Adrenal gland (tissue), 12 donors: ENCODE measurements around the gene DUS3L. TPM values are rescaled to one million over a fixed set of nuclear protein-coding genes. Genes with fewer than 3 reads are reported as not detected.

Experiments
- DNase-seq, 7 donors: peaks; one replicate each; pipeline ENCODE4 v3.0.0-alpha.2; 2019 to 2020
- H3K27ac ChIP-seq, 5 donors: fragments of 200-600 bp; sonication (generic) in 4 of 5; 1 replicate in 3 of 5; 2 replicates in 2 of 5; pipeline versions ENCODE4 v1.5.1 to v1.8.0; 2016 to 2020; ENCODE audit warnings: mild to moderate bottlenecking in 1 of 5
- H3K27me3 ChIP-seq: fragments of 200-600 bp; 2 replicates; pipeline ENCODE4 v1.8.0; 2021
- H3K36me3 ChIP-seq, 2 donors: fragments of 200-600 bp; replicated peaks in 1 of 2; 1 replicate in 1 of 2; 2 replicates in 1 of 2; pipeline versions ENCODE4 v1.5.1 to v1.8.0; 2018 to 2022
- H3K4me1 ChIP-seq, 2 donors: fragments of 200-600 bp; replicated peaks in 1 of 2; 1 replicate in 1 of 2; 2 replicates in 1 of 2; pipeline versions ENCODE4 v1.5.1 to v1.8.0; 2018 to 2021
- H3K4me3 ChIP-seq, 4 donors: fragments of 200-600 bp; sonication (generic) in 3 of 4; one replicate each; pipeline ENCODE4 v1.5.1; 2016 to 2018
- H3K9me3 ChIP-seq, 3 donors: fragments of 200-600 bp; sonication (generic) in 1 of 3; replicated peaks in 1 of 3; 1 replicate in 2 of 3; 2 replicates in 1 of 3; pipeline versions ENCODE4 v1.5.1 to v1.8.0; 2016 to 2021
- CTCF ChIP-seq, 6 experiments: fragments of 450-650 bp in 4 of 6; fragments of 200-600 bp in 2 of 6; sonication (generic) in 1 of 6; IDR thresholded peaks; 1 replicate in 5 of 6; 2 replicates in 1 of 6; pipeline versions ENCODE4 v1.5.1 to v1.8.0; 2016 to 2021; ENCODE audit warnings: antibody characterized with exemption in 6 of 6, mild to moderate bottlenecking in 2 of 6, moderate library complexity in 1 of 6
- POLR2A ChIP-seq, 2 donors: fragments of 450-650 bp; IDR thresholded peaks; one replicate each; pipeline ENCODE4 v1.6.1; 2017; ENCODE audit warnings: antibody characterized with exemption in 2 of 2, mild to moderate bottlenecking in 2 of 2, moderate library complexity in 1 of 2
- WGBS, 4 donors: extraction: QIAGEN DNeasy Blood & Tissue Kit in 2 of 4; methylation state at CpG; one replicate each; pipeline versions ENCODE4 v1.1.5 to v1.1.7; 2013 to 2017; 5-methylcytosine and 5-hydroxymethylcytosine counted together
- intact Hi-C, 2 donors: fragments of 100-400 bp; cut with DNase I; formaldehyde crosslinking; loops; one replicate each; pipeline versions ENCODE4 v1.14.1 to v1.15.0; 2022 to 2023
- polyA plus RNA-seq, 3 donors: library from polyadenylated mRNA; stranded (reverse); fragments of 200-250 nt in 2 of 3; fragments of 350-450 nt in 1 of 3; fragmentation: Illumina TruSeq in 1 of 3; extraction: RNeasy Lipid Tissue Mini Kit (QIAGEN cat#74804) in 1 of 3; gene quantifications; one replicate each; pipeline ENCODE4 v1.2.3, GENCODE V29; 2013 to 2014
- total RNA-seq, 9 donors: library from RNA; depleted of rRNA in 4 of 9; stranded (reverse); fragments of >200 nt in 4 of 9; fragments of 120-200 nt in 1 of 9; fragmentation: NEBNext Ultra II Directional in 1 of 9; extraction: Animal tissue kit (Norgen Biotek cat#: 25700) in 1 of 9; gene quantifications; one replicate each; pipeline versions ENCODE4 v1.1.0 to v1.2.4, GENCODE V29; 2013 to 2023
- donor health status: healthy with polysubstance abuse.
- donor health status: Bipolar disorder and iron deficiency.
- donor health status: DM: yes; HTN: yes; CAD: no.
- donor health status: DM: no; HTN: no; CAD: no.
- donor health status: DM: no; HTN: no; CAD: no.
- donor health status: DM: yes; HTN: yes; CAD: no.

Gene DUS3L
- total and polyA plus RNA-seq, 12 donors: 10.9 to 142 (median 31.5) TPM

GRCh38 chr19:5795382-5795919 lies 4.5 kb upstream of the DUS3L start:
- DNase-seq: no peak
- H3K27me3 ChIP-seq: no peaks in the 10 kb centered on the region
- no peak for TF ChIP-seq POLR2A (IDR thresholded peaks at IDR 0.05)
- no peak for TF ChIP-seq CTCF (IDR thresholded peaks at IDR 0.05)
- H3K4me1 ChIP-seq: peaks cover 15 to 17% of the 10 kb centered on the region in 2 donors
- WGBS, 4 donors: 83 to 88% (median 88%) methylated on average over 7 of the region's 7 CpGs
- H3K27ac ChIP-seq: no peak overlapping the region
- H3K36me3 ChIP-seq: no peaks in the 10 kb centered on the region
- H3K9me3 ChIP-seq: no peaks in the 10 kb centered on the region
- intact Hi-C loops: no loop called here
- no peak overlapping the region for H3K4me3 ChIP-seq

- H3K4me3 ChIP-seq: no peak overlapping the region
- H3K4me1 ChIP-seq: peaks cover 6 to 8% of the 10 kb centered on the region in 2 donors
- TF ChIP-seq POLR2A (IDR thresholded peaks at IDR 0.05) (no peak), CTCF (IDR thresholded peaks at IDR 0.05) (no peak)
- no peaks in the 10 kb centered on the region for H3K9me3 ChIP-seq
- H3K27me3 ChIP-seq: no peaks in the 10 kb centered on the region
- no peak overlapping the region for H3K27ac ChIP-seq
- intact Hi-C loops: no loop called here
- DNase-seq: no peak
- WGBS, 4 donors: 87 to 98% (median 96%) methylated on average over 3 of the region's 3 CpGs
- H3K36me3 ChIP-seq: peaks cover 0 to 19% of the 10 kb centered on the region in 2 donors
Observed at GRCh38 chr19:5793188-5793587, 2.2 kb upstream of the DUS3L start.

- no peak for DNase-seq
- H3K36me3 ChIP-seq: peaks cover 0 to 28% of the 10 kb centered on the region in 2 donors
- 92 to 95% (median 95%) methylated on average over 18 of the region's 18 CpGs for WGBS, 4 donors
- H3K27me3 ChIP-seq: no peaks in the 10 kb centered on the region
- no peak overlapping the region for H3K27ac ChIP-seq
- H3K4me1 ChIP-seq: peaks cover 6 to 8% of the 10 kb centered on the region in 2 donors
- no peaks in the 10 kb centered on the region for H3K9me3 ChIP-seq
- intact Hi-C loops: no loop called here
- TF ChIP-seq CTCF (IDR thresholded peaks at IDR 0.05): no peak
- TF ChIP-seq POLR2A (IDR thresholded peaks at IDR 0.05): no peak
- no peak overlapping the region for H3K4me3 ChIP-seq
Observed at GRCh38 chr19:5792224-5792623, 1.3 kb upstream of the DUS3L start.

- intact Hi-C loops: no loop called here
- peaks cover 6 to 8% of the 10 kb centered on the region in 2 donors for H3K4me1 ChIP-seq
- no peak for DNase-seq
- H3K27me3 ChIP-seq: no peaks in the 10 kb centered on the region
- no peaks in the 10 kb centered on the region for H3K9me3 ChIP-seq
- peaks cover 0 to 50% of the 10 kb centered on the region in 2 donors for H3K36me3 ChIP-seq
- H3K4me3 ChIP-seq: peak overlapping the region in 1 of 4 donors; percentile 71
- 74 to 82% (median 77%) methylated on average over 19 to 26 of the region's 26 CpGs for WGBS, 4 donors
- peak overlapping the region in 2 of 5 donors; percentile 98 to 99 for H3K27ac ChIP-seq
- no peak for TF ChIP-seq CTCF (IDR thresholded peaks at IDR 0.05)
- TF ChIP-seq POLR2A (IDR thresholded peaks at IDR 0.05): no peak
Observed at GRCh38 chr19:5789886-5790558, 941 bp downstream of the DUS3L start.
